ENCODE data around the gene ANKRD24.

GRCh38 chr19:4267901-4268815 lies 85.7 kb downstream of the ANKRD24 start:
- TF ChIP-seq CTCF (conservative IDR thresholded peaks at IDR 0.05 in 1 of 2, IDR thresholded peaks at IDR 0.05 in 1 of 2; ENCODE audit: extremely low read depth in 1 of 2, insufficient read depth in 1 of 2, low read depth in 1 of 2, low read length in 2 of 2) = no peak
- no peak for TF ChIP-seq EZH2 (IDR thresholded peaks at IDR 0.05; ENCODE audit: borderline replicate concordance, low read length)
